ENCODE data around the gene IZUMO1R.

GRCh38 chr11:94276943-94277342, 27.4 kb upstream of the IZUMO1R start:
- TF ChIP-seq CTCF (IDR thresholded peaks at IDR 0.05) = no peak
- no peak for TF ChIP-seq POLR2A (IDR thresholded peaks at IDR 0.05)
